HepG2 (cell line): ENCODE data around the gene PRICKLE3. TPM values are rescaled to one million over a fixed set of nuclear protein-coding genes. Genes with fewer than 3 reads are reported as not detected.

Experiments used
- ATAC-seq: fragments of 200-7000 bp; cut with Tn5 transposase; 3 replicates; pipeline ENCODE4 v1.9.1; 2020; ENCODE audit warnings: mild to moderate bottlenecking, moderate library complexity
- BruUV-seq: library from RNA; stranded (reverse); fragments of 400-500 nt; replicated peaks from 2 replicates; lab custom pipeline; 2021; lab: Mats Ljungman, UMichigan
- CTCF ChIA-PET: fragments of 300-600 bp; formaldehyde crosslinking; extraction: SDS; loops from one replicate; lab custom pipeline; 2021; ENCODE audit warnings: low total read pairs, inconsistent platforms, low intra/inter-chr PET ratio; lab: Yijun Ruan, JAX
- POLR2A ChIA-PET: fragments of 350-600 bp; sonication (Branson Sonifier 250); formaldehyde crosslinking; loops from one replicate; lab custom pipeline; 2020; ENCODE audit warnings: antibody characterized with exemption, inconsistent platforms; lab: Yijun Ruan, JAX
- DNase-seq: peaks from one replicate; pipeline ENCODE4 v3.0.0-alpha.2; 2015; ENCODE audit warnings: low spot score
- FAIRE-seq: peaks from 3 replicates; lab custom pipeline; 2011; peaks lifted over from hg19 to GRCh38; lab: Jason Lieb, UNC
- H2AFZ ChIP-seq: one replicate; pipeline ENCODE4 v1.6.1; 2011; ENCODE audit warnings: low read length, inconsistent platforms
- H3K27ac ChIP-seq: fragments of 300-600 bp; 3 replicates; pipeline ENCODE4 v1.8.0; 2011; ENCODE audit warnings: mixed run types, mild to moderate bottlenecking, mixed read lengths, low read length, inconsistent platforms; ENCODE audit not compliant: insufficient read depth; ENCODE audit errors: extremely low read length
- H3K27me3 ChIP-seq, 2 experiments: fragments of 200-600 bp in 1 of 2; 2 replicates in 1 of 2; 3 replicates in 1 of 2; pipeline versions ENCODE4 v1.6.0 to v1.8.0; 2011; ENCODE audit warnings: low read length in 2 of 2, mild to moderate bottlenecking in 2 of 2, moderate library complexity in 2 of 2, inconsistent platforms in 1 of 2; ENCODE audit not compliant: insufficient read depth in 2 of 2, control insufficient read depth in 1 of 2
- H3K36me3 ChIP-seq, 2 experiments: fragments of 200-600 bp in 1 of 2; replicated peaks in 1 of 2; 2 replicates in 1 of 2; 3 replicates in 1 of 2; pipeline versions ENCODE4 v1.5.1 to v1.8.0; 2011; ENCODE audit warnings: low read length in 2 of 2, inconsistent platforms in 1 of 2; ENCODE audit not compliant: insufficient read depth in 2 of 2, control insufficient read depth in 1 of 2
- H3K4me1 ChIP-seq: 2 replicates; pipeline ENCODE4 v1.5.1; 2012; ENCODE audit warnings: low read length, inconsistent platforms; ENCODE audit not compliant: insufficient read depth
- H3K4me2 ChIP-seq: 2 replicates; pipeline ENCODE4 v1.6.0; 2011; ENCODE audit warnings: low read depth, low read length, inconsistent platforms
- H3K4me3 ChIP-seq, 3 experiments: fragments of 200-600 bp in 1 of 3; sonication (generic), shearing (Covaris generic) in 1 of 3; replicated peaks in 1 of 3; 2 replicates each; pipeline ENCODE4 v1.5.1; 2011 to 2016; ENCODE audit warnings: low read length in 3 of 3, inconsistent platforms in 2 of 3, low read depth in 2 of 3, mild to moderate bottlenecking in 2 of 3, control low read depth in 1 of 3, mixed read lengths in 1 of 3; ENCODE audit not compliant: insufficient read depth in 1 of 3
- H3K79me2 ChIP-seq: one replicate; pipeline ENCODE4 v1.6.1; 2011; ENCODE audit warnings: low read length, inconsistent platforms; ENCODE audit not compliant: insufficient read depth
- H3K9ac ChIP-seq: 2 replicates; pipeline ENCODE4 v1.6.0; 2011; ENCODE audit warnings: mild to moderate bottlenecking, low read depth, low read length, inconsistent platforms; ENCODE audit not compliant: insufficient read depth
- H3K9me3 ChIP-seq: 2 replicates; pipeline ENCODE4 v1.5.1; 2012; ENCODE audit warnings: mild to moderate bottlenecking, low read length
- H4K20me1 ChIP-seq: 2 replicates; pipeline ENCODE4 v1.6.0; 2011; ENCODE audit warnings: inconsistent platforms, mild to moderate bottlenecking, low read length, moderate library complexity; ENCODE audit not compliant: insufficient read depth
- ERF ChIP-seq: IDR thresholded peaks from 2 replicates; pipeline ENCODE4 v1.6.1; 2018; ENCODE audit warnings: missing biosample characterization, missing genetic modification reagents
- ISX ChIP-seq: sonication (generic); formaldehyde crosslinking; conservative IDR thresholded peaks from 2 replicates; pipeline ENCODE4 v1.5.0; 2020; ENCODE audit warnings: missing genetic modification reagents
- MXD3 ChIP-seq: IDR thresholded peaks from 2 replicates; pipeline ENCODE4 v1.6.1; 2016; ENCODE audit warnings: mild to moderate bottlenecking, missing biosample characterization, missing genetic modification reagents
- NFYB ChIP-seq: sonication (generic); formaldehyde crosslinking; IDR thresholded peaks from 2 replicates; pipeline ENCODE4 v1.4.0; 2020; ENCODE audit warnings: missing genetic modification reagents
- PLSCR1 ChIP-seq: sonication (generic); formaldehyde crosslinking; IDR thresholded peaks from 2 replicates; pipeline ENCODE4 v1.5.0; 2020; ENCODE audit warnings: missing genetic modification reagents, mild to moderate bottlenecking, borderline replicate concordance
- POLR2AphosphoS5 ChIP-seq: IDR thresholded peaks from 2 replicates; pipeline ENCODE4 v1.6.1; 2012; ENCODE audit warnings: low read depth, low read length
- RBM22 ChIP-seq: fragments of 200-400 bp; formaldehyde crosslinking; optimal IDR thresholded peaks from 2 replicates; pipeline ENCODE3; 2017; ENCODE audit warnings: mild to moderate bottlenecking, low read length, moderate library complexity
- SATB2 ChIP-seq: sonication (generic); formaldehyde crosslinking; IDR thresholded peaks from 2 replicates; pipeline ENCODE4 v1.5.0; 2020; ENCODE audit warnings: missing genetic modification reagents
- TFDP1 ChIP-seq: IDR thresholded peaks from 2 replicates; pipeline ENCODE4 v1.6.1; 2016; ENCODE audit warnings: missing compliant biosample characterization, missing genetic modification reagents, borderline replicate concordance
- ZBTB43 ChIP-seq: sonication (generic); formaldehyde crosslinking; conservative IDR thresholded peaks from 2 replicates; pipeline ENCODE4 v1.4.0; 2020; ENCODE audit warnings: missing genetic modification reagents
- ZNF12 ChIP-seq: sonication (generic); formaldehyde crosslinking; IDR thresholded peaks from 2 replicates; pipeline ENCODE4 v1.5.0; 2020; ENCODE audit warnings: missing genetic modification reagents
- ZNF138 ChIP-seq: sonication (generic); formaldehyde crosslinking; IDR thresholded peaks from 2 replicates; pipeline ENCODE4 v1.5.0; 2020; ENCODE audit warnings: mild to moderate bottlenecking, low read depth, missing genetic modification reagents
- ZNF776 ChIP-seq: sonication (generic); formaldehyde crosslinking; IDR thresholded peaks from 2 replicates; pipeline ENCODE4 v1.4.0; 2020; ENCODE audit warnings: mild to moderate bottlenecking, missing genetic modification reagents
- WGBS: methylation state at CpG from one replicate; pipeline ENCODE4 v1.1.6; 2017; ENCODE audit warnings: low lambda C conversion rate; 5-methylcytosine and 5-hydroxymethylcytosine counted together
- in situ Hi-C: cut with HindIII; loops from 2 replicates; pipeline ENCODE4 v1.10.0; 2017; ENCODE audit warnings: low pct_unique_long_range_greater_than_20kb; ENCODE audit not compliant: extremely low pct_ligation_motif_present
- intact Hi-C: fragments of 100-400 bp; cut with micrococcal nuclease; formaldehyde crosslinking; loops from one replicate; pipeline ENCODE4 v1.10.0; 2022; ENCODE audit not compliant: unreplicated experiment
- polyA plus RNA-seq, 8 experiments: library from polyadenylated mRNA; depleted of rRNA in 3 of 8; stranded (reverse) in 7 of 8; unstranded in 1 of 8; fragments of >200 nt; fragmentation: Illumina TruSeq in 4 of 8; extraction: Trizol in 4 of 8; gene quantifications; 2 replicates each; pipeline versions ENCODE4 v1.2.1 to v1.2.3, GENCODE V29; 2011 to 2016; ENCODE audit warnings: low read depth in 4 of 8, missing spikeins in 1 of 8, mixed read lengths in 1 of 8; ENCODE audit not compliant: insufficient read depth in 1 of 8
- total RNA-seq, 5 experiments: library from RNA; depleted of rRNA; stranded (reverse); fragments of >200 nt; fragmentation: Illumina TruSeq; extraction: Trizol; gene quantifications; 2 replicates each; pipeline ENCODE4 v1.2.3, GENCODE V29; 2016; ENCODE audit warnings: low read depth in 1 of 5

The PRICKLE3 gene
- total and polyA plus RNA-seq, 2 of the 13 experiments (the other 11 are each of a cell fraction or from before 2014, with no cell fraction given): 2.6 TPM

GRCh38 chrX:49184294-49185281, 1.6 kb downstream of the PRICKLE3 start (continued):
- no peak for TF ChIP-seq SATB2
- no peak for TF ChIP-seq ZBTB43 (CRISPR knock-in tag)
- no peak for TF ChIP-seq ZNF12 (CRISPR knock-in tag)

- intact Hi-C loops: no loop called here
Observed at GRCh38 chrX:49183701-49184281, 2.4 kb downstream of the PRICKLE3 start.

More at GRCh38 chrX:49183701-49184281, 2.4 kb downstream of the PRICKLE3 start:
- no peaks in the 10 kb centered on the region for H4K20me1 ChIP-seq
- no peak overlapping the region for H3K4me3 ChIP-seq
- in situ Hi-C loops: no loop called here
- no peaks in the 10 kb centered on the region for H3K27me3 ChIP-seq
- no peak overlapping the region for H2AFZ ChIP-seq
- H3K79me2 ChIP-seq: no peaks in the 10 kb centered on the region
- DNase-seq: no peak
- CTCF ChIA-PET: no interaction called here
- no peaks in the 10 kb centered on the region for H3K9me3 ChIP-seq
- no peak overlapping the region for H3K4me2 ChIP-seq
- H3K9ac ChIP-seq: no peak overlapping the region
- H3K27ac ChIP-seq: no peak overlapping the region
- POLR2A ChIA-PET: no interaction called here
- peaks cover 0 to 2% of the 10 kb centered on the region in 2 experiments; a peak in 2 of 5 replicates for H3K36me3 ChIP-seq
- WGBS: 88% methylated on average over 7 of the region's 18 CpGs
- no peak for FAIRE-seq
- no peak for TF ChIP-seq POLR2AphosphoS5
- no peak for TF ChIP-seq PLSCR1
- no peak for TF ChIP-seq MXD3 (CRISPR knock-in tag)
- TF ChIP-seq NFYB (CRISPR knock-in tag): no peak
- no peak for TF ChIP-seq RBM22
- no peak for TF ChIP-seq ISX (CRISPR knock-in tag)
- no peak for TF ChIP-seq ZNF776 (CRISPR knock-in tag)
- no peak for TF ChIP-seq ERF
- TF ChIP-seq TFDP1 (CRISPR knock-in tag): no peak
- no peak for TF ChIP-seq ZNF138
- H3K4me1 ChIP-seq: peaks cover 24% of the 10 kb centered on the region
- no peak for ATAC-seq
- BruUV-seq: no TSS peak
